CD4-positive, alpha-beta T cell treated with Interleukin-15 for 4 hours (primary cell): ENCODE measurements around the gene PAN2.
A peak's percentile ranks its signal among the peaks of the same experiment; 100 is the strongest.

ENCODE experiments used
- DNase-seq: peaks from one replicate; pipeline ENCODE4 v3.0.0-alpha.2; 2020; ENCODE audit warnings: low spot score

Gene PAN2

DNA sequence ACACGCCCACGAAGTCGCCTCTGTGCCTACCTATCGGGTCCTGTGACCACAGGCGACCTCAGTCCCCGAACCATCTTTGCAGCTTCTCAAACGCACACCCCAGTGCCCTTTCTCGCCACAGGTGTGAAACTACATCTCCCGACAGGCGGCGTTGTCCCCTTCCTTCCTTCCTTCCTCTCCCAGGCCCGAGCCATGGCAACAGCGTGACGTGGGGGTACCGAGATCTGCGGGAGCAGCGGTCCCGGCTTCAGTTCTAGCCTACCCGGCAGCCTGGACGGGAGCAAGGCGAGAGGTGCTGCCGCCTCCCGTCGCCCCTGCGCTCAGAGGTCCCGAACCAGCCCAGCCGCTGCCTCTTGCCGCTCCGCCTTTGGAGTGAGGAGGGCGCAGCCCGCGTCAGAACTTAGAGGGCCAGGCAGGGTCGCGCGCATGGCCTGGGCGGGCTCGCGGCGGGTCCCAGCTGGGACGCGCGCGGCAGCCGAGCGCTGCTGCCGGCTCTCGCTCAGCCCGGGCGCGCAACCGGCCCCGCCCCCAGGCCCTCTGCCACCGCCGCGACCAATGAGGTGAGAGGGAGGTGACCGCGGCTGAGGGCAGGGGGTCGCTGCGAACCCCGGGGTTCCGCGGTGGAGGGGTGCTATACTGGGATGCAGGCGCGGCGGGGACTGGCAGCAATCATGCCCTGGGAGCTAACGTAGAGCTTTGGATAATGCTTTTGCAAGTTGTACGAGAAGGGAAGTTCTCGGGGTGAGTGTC is 66.9 kb downstream of the PAN2 start, which contains the start of gene COQ10A:
COQ10A (plus strand) TSS at position 250 of the 750 bp plus-strand sequence; CDS start at position 427, 177 bp downstream.
- DNase-seq: peak; percentile 86
